HG02938 (cell line): ENCODE measurements around the gene UGT1A1.

Experiments used
- ATAC-seq: cut with Tn5 transposase; IDR thresholded peaks from one replicate; pipeline ENCODE4 v1.9.1; 2021; ENCODE audit warnings: mild to moderate bottlenecking, moderate library complexity; ENCODE audit not compliant: unreplicated experiment

Gene UGT1A1

GRCh38 chr2:233756429-233757081 lies 3.5 kb upstream of the UGT1A1 start:
- no peak for ATAC-seq

GRCh38 chr2:233758141-233758540 lies 1.9 kb upstream of the UGT1A1 start:
- no peak for ATAC-seq

GRCh38 chr2:233758849-233759248 lies 1.2 kb upstream of the UGT1A1 start:
- no peak for ATAC-seq

- ATAC-seq: no peak
Observed at GRCh38 chr2:233761040-233761769, 1.1 kb downstream of the UGT1A1 start.

- no peak for ATAC-seq
Observed at GRCh38 chr2:233764264-233764663, 4.2 kb downstream of the UGT1A1 start.

GRCh38 chr2:233764761-233765160 lies 4.7 kb downstream of the UGT1A1 start:
- ATAC-seq: no peak

GRCh38 chr2:233766416-233766815 lies 6.3 kb downstream of the UGT1A1 start:
- ATAC-seq: no peak

- no peak for ATAC-seq
Observed at GRCh38 chr2:233768076-233768475, 8.0 kb downstream of the UGT1A1 start.

- ATAC-seq: no peak
Observed at GRCh38 chr2:233769260-233769659, 9.2 kb downstream of the UGT1A1 start.

GRCh38 chr2:233772153-233772552 lies 12.1 kb downstream of the UGT1A1 start:
- ATAC-seq: no peak

- no peak for ATAC-seq
Observed at GRCh38 chr2:233772583-233772982, 12.5 kb downstream of the UGT1A1 start.

- no peak for ATAC-seq
Observed at GRCh38 chr2:233773854-233774253, 13.8 kb downstream of the UGT1A1 start.

- no peak for ATAC-seq
Observed at GRCh38 chr2:233775414-233775813, 15.3 kb downstream of the UGT1A1 start.

- ATAC-seq: no peak
Observed at GRCh38 chr2:233778030-233778429, 18.0 kb downstream of the UGT1A1 start, which contains the start of gene MROH2A. TSS of gene MROH2A (plus strand) at chr2:233778330. CDS start at chr2:233779359, 1,029 bp downstream.

- no peak for ATAC-seq
Observed at GRCh38 chr2:233779722-233780121, 19.7 kb downstream of the UGT1A1 start.

- no peak for ATAC-seq
Observed at GRCh38 chr2:233780771-233781170, 20.7 kb downstream of the UGT1A1 start.

- no peak for ATAC-seq
Observed at GRCh38 chr2:233789554-233789953, 29.5 kb downstream of the UGT1A1 start.

GRCh38 chr2:233791151-233791882 lies 31.2 kb downstream of the UGT1A1 start:
- ATAC-seq: no peak

GRCh38 chr2:233791883-233792329 lies 31.8 kb downstream of the UGT1A1 start:
- no peak for ATAC-seq

- no peak for ATAC-seq
Observed at GRCh38 chr2:233792720-233793119, 32.6 kb downstream of the UGT1A1 start.

GRCh38 chr2:233793465-233794127 lies 33.5 kb downstream of the UGT1A1 start:
- no peak for ATAC-seq
